ENCODE results near the gene DPF3.

Gene DPF3

GRCh38 chr14:72621387-72622065 lies 272.4 kb downstream of the DPF3 start:
- no peak overlapping the region for H3K4me3 ChIP-seq (ENCODE audit: low read depth, low read length)

GRCh38 chr14:72619881-72620280 lies 274.0 kb downstream of the DPF3 start:
- H3K4me3 ChIP-seq (ENCODE audit: low read depth, low read length): no peak overlapping the region

- H3K4me3 ChIP-seq (ENCODE audit: low read depth, low read length): no peak overlapping the region
Observed at GRCh38 chr14:72619111-72619571, 274.8 kb downstream of the DPF3 start.

GRCh38 chr14:72618424-72618823 lies 275.5 kb downstream of the DPF3 start:
- no peak overlapping the region for H3K4me3 ChIP-seq (ENCODE audit: low read depth, low read length)

GRCh38 chr14:72617391-72618031 lies 276.4 kb downstream of the DPF3 start:
- H3K4me3 ChIP-seq (ENCODE audit: low read depth, low read length): no peak overlapping the region

- H3K4me3 ChIP-seq (ENCODE audit: low read depth, low read length): no peak overlapping the region
Observed at GRCh38 chr14:72616811-72617210, 277.1 kb downstream of the DPF3 start.

- no peak overlapping the region for H3K4me3 ChIP-seq (ENCODE audit: low read depth, low read length)
Observed at GRCh38 chr14:72616294-72616693, 277.6 kb downstream of the DPF3 start.

GRCh38 chr14:72615451-72616121 lies 278.3 kb downstream of the DPF3 start:
- no peak overlapping the region for H3K4me3 ChIP-seq (ENCODE audit: low read depth, low read length)

GRCh38 chr14:72614891-72615415 lies 278.9 kb downstream of the DPF3 start:
- no peak overlapping the region for H3K4me3 ChIP-seq (ENCODE audit: low read depth, low read length)

- no peak overlapping the region for H3K4me3 ChIP-seq (ENCODE audit: low read depth, low read length)
Observed at GRCh38 chr14:72614365-72614764, 279.5 kb downstream of the DPF3 start.

- no peak overlapping the region for H3K4me3 ChIP-seq (ENCODE audit: low read depth, low read length)
Observed at GRCh38 chr14:72613975-72614319, 280.0 kb downstream of the DPF3 start.

GRCh38 chr14:72613231-72613974 lies 280.5 kb downstream of the DPF3 start:
- H3K4me3 ChIP-seq (ENCODE audit: low read depth, low read length): no peak overlapping the region

GRCh38 chr14:72612041-72612440 lies 281.9 kb downstream of the DPF3 start:
- H3K4me3 ChIP-seq (ENCODE audit: low read depth, low read length): no peak overlapping the region

GRCh38 chr14:72611506-72611905 lies 282.4 kb downstream of the DPF3 start:
- no peak overlapping the region for H3K4me3 ChIP-seq (ENCODE audit: low read depth, low read length)

- H3K4me3 ChIP-seq (ENCODE audit: low read depth, low read length): no peak overlapping the region
Observed at GRCh38 chr14:72610831-72611200, 283.1 kb downstream of the DPF3 start.

GRCh38 chr14:72610096-72610830 lies 283.6 kb downstream of the DPF3 start:
- H3K4me3 ChIP-seq (ENCODE audit: low read depth, low read length): no peak overlapping the region

- no peak overlapping the region for H3K4me3 ChIP-seq (ENCODE audit: low read depth, low read length)
Observed at GRCh38 chr14:72609205-72609916, 284.5 kb downstream of the DPF3 start.

GRCh38 chr14:72608391-72609204 lies 285.3 kb downstream of the DPF3 start:
- H3K4me3 ChIP-seq (ENCODE audit: low read depth, low read length): no peak overlapping the region

Measured in iPS-11a (cell line).